ENCODE data around the gene CA12.

The CA12 gene

GRCh38 chr15:63354821-63355650 lies 26.6 kb downstream of the CA12 start:
- ATAC-seq: no peak
- TF ChIP-seq POU6F1 (CRISPR knock-in tag; IDR thresholded peaks at IDR 0.05; ENCODE audit: borderline replicate concordance, low read depth): no peak
- no peak for TF ChIP-seq GLIS3 (CRISPR knock-in tag; IDR thresholded peaks at IDR 0.05)
- TF ChIP-seq TCF4 (CRISPR knock-in tag; IDR thresholded peaks at IDR 0.05; ENCODE audit: borderline replicate concordance): no peak
- no peak for TF ChIP-seq PATZ1 (CRISPR knock-in tag; IDR thresholded peaks at IDR 0.05; ENCODE audit: borderline replicate concordance)
- TF ChIP-seq BACH2 (CRISPR knock-in tag; IDR thresholded peaks at IDR 0.05; ENCODE audit: borderline replicate concordance): no peak
- TF ChIP-seq RARB (CRISPR knock-in tag; IDR thresholded peaks at IDR 0.05): no peak
- no peak for TF ChIP-seq ARNTL (CRISPR knock-in tag; IDR thresholded peaks at IDR 0.05; ENCODE audit: borderline replicate concordance, low read depth)
- TF ChIP-seq OSR1 (CRISPR knock-in tag; IDR thresholded peaks at IDR 0.05): no peak
- TF ChIP-seq ZNF565 (CRISPR knock-in tag; conservative IDR thresholded peaks at IDR 0.05; ENCODE audit: low read depth): no peak
- no peak for TF ChIP-seq PPARA (CRISPR knock-in tag; IDR thresholded peaks at IDR 0.05; ENCODE audit: borderline replicate concordance)
- no peak for TF ChIP-seq ZFP3 (CRISPR knock-in tag; IDR thresholded peaks at IDR 0.05)
- no peak for TF ChIP-seq ZNF70 (CRISPR knock-in tag; IDR thresholded peaks at IDR 0.05)
- TF ChIP-seq CREB5 (CRISPR knock-in tag; IDR thresholded peaks at IDR 0.05; ENCODE audit: low read depth): no peak
- TF ChIP-seq TSHZ2 (CRISPR knock-in tag; IDR thresholded peaks at IDR 0.05): no peak
- TF ChIP-seq ZC3H10 (CRISPR knock-in tag; IDR thresholded peaks at IDR 0.05): no peak
- no peak for TF ChIP-seq ZNF8 (CRISPR knock-in tag; IDR thresholded peaks at IDR 0.05)
- TF ChIP-seq CSRNP3 (CRISPR knock-in tag; IDR thresholded peaks at IDR 0.05): no peak
- TF ChIP-seq TOX (CRISPR knock-in tag; IDR thresholded peaks at IDR 0.05; ENCODE audit: borderline replicate concordance): no peak

GRCh38 chr15:63353887-63354286 lies 27.8 kb downstream of the CA12 start:
- no peak for ATAC-seq
- no peak for TF ChIP-seq TSHZ2 (CRISPR knock-in tag; IDR thresholded peaks at IDR 0.05)
- no peak for TF ChIP-seq PATZ1 (CRISPR knock-in tag; IDR thresholded peaks at IDR 0.05; ENCODE audit: borderline replicate concordance)
- TF ChIP-seq ZC3H10 (CRISPR knock-in tag; IDR thresholded peaks at IDR 0.05): no peak
- no peak for TF ChIP-seq ARNTL (CRISPR knock-in tag; IDR thresholded peaks at IDR 0.05; ENCODE audit: borderline replicate concordance, low read depth)
- no peak for TF ChIP-seq ZFP3 (CRISPR knock-in tag; IDR thresholded peaks at IDR 0.05)
- no peak for TF ChIP-seq POU6F1 (CRISPR knock-in tag; IDR thresholded peaks at IDR 0.05; ENCODE audit: borderline replicate concordance, low read depth)
- TF ChIP-seq BACH2 (CRISPR knock-in tag; IDR thresholded peaks at IDR 0.05; ENCODE audit: borderline replicate concordance): no peak
- TF ChIP-seq ZFP30 (CRISPR knock-in tag; IDR thresholded peaks at IDR 0.05): no peak
- TF ChIP-seq ISL1 (CRISPR knock-in tag; IDR thresholded peaks at IDR 0.05): no peak
- TF ChIP-seq TOX (CRISPR knock-in tag; IDR thresholded peaks at IDR 0.05; ENCODE audit: borderline replicate concordance): no peak
- no peak for TF ChIP-seq RARB (CRISPR knock-in tag; IDR thresholded peaks at IDR 0.05)
- TF ChIP-seq ZNF8 (CRISPR knock-in tag; IDR thresholded peaks at IDR 0.05): no peak
